K562 (cell line): ENCODE data around the gene CSF1. TPM values are rescaled to one million over a fixed set of nuclear protein-coding genes. Genes with fewer than 3 reads are reported as not detected.

Experiments
- ATAC-seq: fragments of 200-7000 bp; cut with Tn5 transposase; 3 replicates; pipeline ENCODE4 v1.9.1; 2020; ENCODE audit warnings: moderate library complexity
- BruUV-seq: library from RNA; stranded (reverse); fragments of 400-500 nt; replicated peaks from 2 replicates; lab custom pipeline; 2021; lab: Mats Ljungman, UMichigan
- CTCF ChIA-PET: fragments of 300-600 bp; formaldehyde crosslinking; extraction: SDS; loops from one replicate; lab custom pipeline; 2021; ENCODE audit warnings: low intra/inter-chr PET ratio; lab: Yijun Ruan, JAX
- POLR2A ChIA-PET: fragments of 300-600, 350-650 bp; sonication (Branson Sonifier 250); formaldehyde crosslinking; extraction: SDS; loops from one replicate; lab custom pipeline; 2021; ENCODE audit warnings: antibody characterized with exemption, inconsistent platforms; lab: Yijun Ruan, JAX
- DNase-seq, 4 experiments: peaks; one replicate each; pipeline versions ENCODE4 v3.0.0 to v3.0.0-alpha.2; 2011 to 2018; ENCODE audit warnings: low spot score in 3 of 4, mixed read lengths in 3 of 4; ENCODE audit errors: extremely low read depth in 1 of 4
- FAIRE-seq: peaks from 2 replicates; lab custom pipeline; 2011; peaks lifted over from hg19 to GRCh38; lab: Jason Lieb, UNC
- H2AFZ ChIP-seq: 2 replicates; pipeline ENCODE4 v1.6.0; 2011; ENCODE audit warnings: low read depth, low read length, control low read depth, inconsistent platforms
- H3K27ac ChIP-seq: fragments of 200-600 bp; 3 replicates; pipeline ENCODE4 v1.8.0; 2011; ENCODE audit warnings: low read depth, mild to moderate bottlenecking, control low read depth, inconsistent platforms, low read length, moderate library complexity, mixed read lengths; ENCODE audit errors: extremely low read depth
- H3K27me3 ChIP-seq, 2 experiments: fragments of 300-600 bp in 1 of 2; 2 replicates in 1 of 2; 3 replicates in 1 of 2; pipeline versions ENCODE4 v1.6.0 to v1.8.0; 2011; ENCODE audit warnings: inconsistent platforms in 2 of 2, low read length in 2 of 2, mild to moderate bottlenecking in 1 of 2, mixed read lengths in 1 of 2, moderate library complexity in 1 of 2; ENCODE audit not compliant: control insufficient read depth in 2 of 2, insufficient read depth in 2 of 2
- H3K36me3 ChIP-seq: fragments of 300-600 bp; 3 replicates; pipeline ENCODE4 v1.8.0; 2011; ENCODE audit warnings: mild to moderate bottlenecking, low read length, inconsistent platforms; ENCODE audit not compliant: control insufficient read depth, insufficient read depth
- H3K4me1 ChIP-seq, 2 experiments: fragments of 200-600 bp in 1 of 2; replicated peaks in 1 of 2; 2 replicates in 1 of 2; 3 replicates in 1 of 2; pipeline versions ENCODE4 v1.5.1 to v1.8.0; 2011; ENCODE audit warnings: inconsistent platforms in 2 of 2, low read length in 2 of 2, mild to moderate bottlenecking in 1 of 2, mixed read lengths in 1 of 2, moderate library complexity in 1 of 2; ENCODE audit not compliant: control insufficient read depth in 2 of 2, insufficient read depth in 2 of 2
- H3K4me2 ChIP-seq: 2 replicates; pipeline ENCODE4 v1.6.1; 2011; ENCODE audit warnings: low read length, control low read depth, inconsistent platforms, mixed read lengths; ENCODE audit not compliant: insufficient read depth
- H3K4me3 ChIP-seq: fragments of 200-600 bp; sonication (generic), shearing (Covaris generic); 2 replicates; pipeline ENCODE4 v1.5.1; 2016; ENCODE audit warnings: control low read depth, inconsistent platforms
- H3K79me2 ChIP-seq: fragments of 200-600 bp; 3 replicates; pipeline ENCODE4 v1.8.0; 2011; ENCODE audit warnings: low read length, inconsistent platforms; ENCODE audit not compliant: control insufficient read depth, insufficient read depth
- H3K9ac ChIP-seq, 2 experiments: 2 replicates each; pipeline versions ENCODE4 v1.6.0 to v1.6.1; 2011; ENCODE audit warnings: low read depth in 2 of 2, low read length in 2 of 2, control low read depth in 1 of 2, inconsistent platforms in 1 of 2, mild to moderate bottlenecking in 1 of 2, mixed read lengths in 1 of 2; ENCODE audit not compliant: insufficient read depth in 1 of 2
- H3K9me1 ChIP-seq: one replicate; pipeline ENCODE4 v1.6.0; 2011; ENCODE audit warnings: inconsistent platforms, mild to moderate bottlenecking, low read length, moderate library complexity; ENCODE audit not compliant: control insufficient read depth, insufficient read depth
- H3K9me3 ChIP-seq: replicated peaks from 2 replicates; pipeline ENCODE4 v1.5.1; 2011; ENCODE audit warnings: low read depth, low read length, inconsistent platforms; ENCODE audit not compliant: control insufficient read depth, insufficient read depth
- H4K20me1 ChIP-seq: replicated peaks from 2 replicates; pipeline ENCODE4 v1.6.1; 2011; ENCODE audit warnings: low read length, inconsistent platforms, mixed read lengths; ENCODE audit not compliant: control insufficient read depth, insufficient read depth
- CBFA2T2 ChIP-seq: fragments of 450-650 bp; conservative IDR thresholded peaks from 2 replicates; pipeline ENCODE4 v1.6.1; 2017; ENCODE audit warnings: mild to moderate bottlenecking
- CBFA2T3 ChIP-seq: fragments of 450-650 bp; IDR thresholded peaks from 2 replicates; pipeline ENCODE4 v1.6.1; 2017
- COPS2 ChIP-seq: fragments of 450-650 bp; conservative IDR thresholded peaks from 2 replicates; pipeline ENCODE4 v1.6.1; 2016; ENCODE audit warnings: mild to moderate bottlenecking, moderate library complexity
- DMBX1 ChIP-seq: fragments of 250-450 bp; sonication (Bioruptor Pico); IDR thresholded peaks from 2 replicates; pipeline ENCODE4 v1.8.0; 2022; ENCODE audit warnings: inconsistent platforms, mild to moderate bottlenecking, moderate library complexity, borderline replicate concordance
- HDAC8 ChIP-seq: fragments of 450-650 bp; IDR thresholded peaks from 2 replicates; pipeline ENCODE4 v1.6.1; 2016; ENCODE audit warnings: mild to moderate bottlenecking, missing genetic modification characterization, moderate library complexity, missing compliant biosample characterization
- NCOA2 ChIP-seq, 2 experiments: fragments of 450-650 bp; IDR thresholded peaks; 2 replicates each; pipeline ENCODE4 v1.6.1; 2018; ENCODE audit warnings: mild to moderate bottlenecking in 2 of 2, moderate library complexity in 1 of 2; ENCODE audit not compliant: partially characterized antibody in 2 of 2
- NFATC3 ChIP-seq: fragments of 450-650 bp; IDR thresholded peaks from 2 replicates; pipeline ENCODE4 v1.6.1; 2017; ENCODE audit warnings: mild to moderate bottlenecking
- NFIC ChIP-seq: fragments of 450-650 bp; IDR thresholded peaks from 2 replicates; pipeline ENCODE4 v1.6.1; 2017; ENCODE audit warnings: mild to moderate bottlenecking, inconsistent platforms
- NR4A1 ChIP-seq, 2 experiments: fragments of 250-450 bp in 1 of 2; fragments of 450-650 bp in 1 of 2; sonication (Bioruptor Pico) in 1 of 2; IDR thresholded peaks; 2 replicates each; pipeline versions ENCODE4 v1.4.0 to v1.6.1; 2016 to 2020; ENCODE audit warnings: mild to moderate bottlenecking in 2 of 2, missing compliant biosample characterization in 1 of 2, missing genetic modification characterization in 1 of 2, moderate library complexity in 1 of 2
- PHB2 ChIP-seq: fragments of 450-650 bp; IDR thresholded peaks from 2 replicates; pipeline ENCODE4 v1.6.1; 2017; ENCODE audit warnings: low read depth
- POU5F1 ChIP-seq: fragments of 150-350 bp; IDR thresholded peaks from 2 replicates; pipeline ENCODE4 v1.6.1; 2014; ENCODE audit warnings: borderline replicate concordance, low read length, low read depth, mild to moderate bottlenecking; ENCODE audit not compliant: partially characterized antibody
- RBM22 ChIP-seq: fragments of 200-400 bp; formaldehyde crosslinking; IDR thresholded peaks from 2 replicates; pipeline ENCODE4 v1.6.1; 2018; ENCODE audit warnings: low read length, low read depth; ENCODE audit not compliant: poor library complexity, severe bottlenecking
- TAF1 ChIP-seq: IDR thresholded peaks from 2 replicates; pipeline ENCODE4 v1.6.1; 2011; ENCODE audit warnings: mild to moderate bottlenecking, low read length, moderate library complexity; ENCODE audit not compliant: insufficient read depth, control insufficient read depth, severe bottlenecking; ENCODE audit errors: extremely low read depth
- ZFX ChIP-seq: sonication (generic); formaldehyde crosslinking; IDR thresholded peaks from 2 replicates; pipeline ENCODE4 v1.8.0; 2022; ENCODE audit warnings: mild to moderate bottlenecking, missing genetic modification reagents, moderate library complexity
- ZNF174 ChIP-seq: fragments of 250-450 bp; sonication (Bioruptor Pico); IDR thresholded peaks from 2 replicates; pipeline ENCODE4 v1.4.0; 2020; ENCODE audit warnings: mild to moderate bottlenecking
- ZNF830 ChIP-seq: fragments of 250-450 bp; sonication (Bioruptor Pico); IDR thresholded peaks from 2 replicates; pipeline ENCODE4 v1.5.0; 2021; ENCODE audit warnings: mild to moderate bottlenecking
- WGBS: fragments of 100-300 bp; shearing (Covaris generic); methylation state at CpG from one replicate; pipeline ENCODE4 v1.1.6; 2016; ENCODE audit warnings: low coverage, mixed read lengths; ENCODE audit not compliant: insufficient coverage; ENCODE audit errors: missing lambda C conversion rate; 5-methylcytosine and 5-hydroxymethylcytosine counted together
- in situ Hi-C: fragments of 300-500 bp; cut with MboI; formaldehyde crosslinking; loops from 4 replicates; pipeline ENCODE4 v1.15.0; 2018; ENCODE audit warnings: inconsistent platforms, mixed read lengths
- intact Hi-C: fragments of 100-400 bp; cut with micrococcal nuclease; formaldehyde crosslinking; loops from 2 replicates; pipeline ENCODE4 v1.14.2; 2022
- polyA plus RNA-seq, 8 experiments: library from polyadenylated mRNA; depleted of rRNA in 4 of 8; stranded (reverse) in 5 of 8; unstranded in 3 of 8; fragments of >200 nt; fragmentation: Nextera tagmentation in 2 of 8; fragmentation: Illumina TruSeq in 1 of 8; extraction: Ambion mirVana in 2 of 8; extraction: Trizol in 1 of 8; gene quantifications; 2 replicates each; pipeline versions ENCODE4 v1.2.1 to v1.2.3, GENCODE V29; 2011 to 2014; ENCODE audit warnings: inconsistent platforms in 1 of 8, missing spikeins in 1 of 8
- total RNA-seq, 7 experiments: library from RNA; depleted of rRNA in 6 of 7; stranded (reverse); fragments of >200 nt in 6 of 7; fragmentation: Illumina TruSeq in 2 of 7; extraction: Trizol in 2 of 7; gene quantifications; 2 replicates each; pipeline versions ENCODE4 v1.2.1 to v1.2.3, GENCODE V29; 2011 to 2021; ENCODE audit warnings: low replicate concordance in 1 of 7
- TF ChIP-seq, protein P1 (sequence below): sonication (generic); formaldehyde crosslinking; IDR thresholded peaks from 2 replicates; pipeline ENCODE4 v1.9.0; 2022; ENCODE audit warnings: mild to moderate bottlenecking, missing genetic modification reagents
- TF ChIP-seq, protein P2 (sequence below): fragments of 450-650 bp; IDR thresholded peaks from 2 replicates; pipeline ENCODE4 v1.6.1; 2017; ENCODE audit warnings: antibody characterized with exemption, mild to moderate bottlenecking

CSF1 gene
- total and polyA plus RNA-seq, 9 of the 15 experiments (the other 6 are each of a cell fraction or from before 2014, with no cell fraction given), result 0.18 to 11.8 (median 2.8) TPM

DNA sequence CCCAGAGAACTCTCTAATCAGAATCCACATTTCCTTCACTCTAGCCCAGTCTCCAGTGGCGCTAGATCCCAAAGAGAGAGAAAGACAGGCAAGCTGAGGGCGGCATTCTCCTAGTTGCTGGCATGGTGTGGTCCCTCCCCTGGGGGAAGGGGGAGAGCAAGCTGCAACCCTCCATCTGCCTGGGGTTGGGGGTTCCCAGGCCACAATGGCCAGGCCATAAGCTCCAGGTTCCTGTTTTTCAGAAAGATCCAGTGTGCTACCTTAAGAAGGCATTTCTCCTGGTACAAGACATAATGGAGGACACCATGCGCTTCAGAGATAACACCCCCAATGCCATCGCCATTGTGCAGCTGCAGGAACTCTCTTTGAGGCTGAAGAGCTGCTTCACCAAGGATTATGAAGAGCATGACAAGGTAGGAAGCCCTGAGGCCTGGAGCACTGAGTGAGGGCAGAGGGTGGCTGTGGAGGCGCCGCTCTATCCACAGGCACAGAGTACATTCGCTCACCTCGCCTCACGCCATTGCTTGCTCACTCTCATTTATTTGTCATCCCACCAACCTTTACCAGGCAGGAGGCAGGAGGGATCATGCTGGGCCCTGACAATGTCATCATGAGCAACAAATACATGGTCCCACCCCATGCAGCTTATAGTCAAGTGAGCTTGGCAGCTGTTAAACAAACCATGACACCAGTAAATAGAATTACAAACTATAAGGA is 6.6 kb downstream of the CSF1 start:
- DNase-seq (no peak), FAIRE-seq (peak; percentile 51), ATAC-seq (no peak)
- no peaks in the 10 kb centered on the region for H3K9me1 ChIP-seq
- WGBS, result 73% methylated on average over 9 of the region's 9 CpGs
- H3K9ac ChIP-seq, result peak overlapping the region in 1 of 2 experiments; percentile 37; a peak in 1 of 4 replicates
- intact Hi-C loops, result loop anchor here (5.0 kb wide), 1 partner anchor 125 kb away; no protein-coding TSS in a partner anchor
- in situ Hi-C loops, result loop anchor here (5.0 kb wide), 3 partner anchors 50 to 140 kb away; partner anchors contain the start of gene AHCYL1
- ChIA-PET POLR2A (interaction anchor here (0.6 to 2.8 kb wide), 16 partner anchors 9 to 516 kb away, joined by 3 to 15 read pairs (median 4); partner anchors contain the start of gene GSTM4), CTCF (no interaction called here)
- peak overlapping the region; percentile 57; the same call in 1 of the 2 replicates for H3K4me2 ChIP-seq
- no TSS peak for BruUV-seq
- no peaks in the 10 kb centered on the region for H3K27me3 ChIP-seq
- H3K4me3 ChIP-seq, result no peak overlapping the region
- H3K9me3 ChIP-seq, result no peaks in the 10 kb centered on the region
- peaks cover 52% of the 10 kb centered on the region for H3K36me3 ChIP-seq
- H2AFZ ChIP-seq, result peak overlapping the region; percentile 66; the same call in 1 of the 2 replicates
- peaks cover 9% of the 10 kb centered on the region; the same call in 2 of the 3 replicates for H3K79me2 ChIP-seq
- peaks cover 31 to 36% of the 10 kb centered on the region in 2 experiments for H3K4me1 ChIP-seq
- no peaks in the 10 kb centered on the region for H4K20me1 ChIP-seq
- H3K27ac ChIP-seq, result peak overlapping the region; percentile 70
- TF ChIP-seq NFIC (no peak), ZFX (CRISPR knock-in tag) (no peak), COPS2 (no peak), NCOA2 (IDR thresholded peaks at IDR 0.05; ENCODE audit: partially characterized antibody in 2 of 2) (no peak), DMBX1 (peak; percentile 32; the same call in 1 of the 2 replicates), ZNF174 (CRISPR knock-in tag) (no peak), ZNF830 (CRISPR knock-in tag) (0 out of 2 replicates have a peak, but pooled peaks have one; percentile 50), TAF1 (peak; percentile 6), PHB2 (no peak), NFATC3 (no peak), CBFA2T2 (0 out of 2 replicates have a peak, but pooled peaks have one; percentile 12), POU5F1 (no peak), RBM22 (no peak), NR4A1 (CRISPR knock-in tag; IDR thresholded peaks at IDR 0.05) (no peak), NR4A1 (tag; IDR thresholded peaks at IDR 0.05) (peak; percentile 11; the same call in 1 of the 2 replicates), HDAC8 (no peak), CBFA2T3 (peak; percentile 48)
- TF ChIP-seq, protein P1, sequence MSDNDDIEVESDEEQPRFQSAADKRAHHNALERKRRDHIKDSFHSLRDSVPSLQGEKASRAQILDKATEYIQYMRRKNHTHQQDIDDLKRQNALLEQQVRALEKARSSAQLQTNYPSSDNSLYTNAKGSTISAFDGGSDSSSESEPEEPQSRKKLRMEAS (CRISPR knock-in tag), result no peak
- TF ChIP-seq, protein P2, sequence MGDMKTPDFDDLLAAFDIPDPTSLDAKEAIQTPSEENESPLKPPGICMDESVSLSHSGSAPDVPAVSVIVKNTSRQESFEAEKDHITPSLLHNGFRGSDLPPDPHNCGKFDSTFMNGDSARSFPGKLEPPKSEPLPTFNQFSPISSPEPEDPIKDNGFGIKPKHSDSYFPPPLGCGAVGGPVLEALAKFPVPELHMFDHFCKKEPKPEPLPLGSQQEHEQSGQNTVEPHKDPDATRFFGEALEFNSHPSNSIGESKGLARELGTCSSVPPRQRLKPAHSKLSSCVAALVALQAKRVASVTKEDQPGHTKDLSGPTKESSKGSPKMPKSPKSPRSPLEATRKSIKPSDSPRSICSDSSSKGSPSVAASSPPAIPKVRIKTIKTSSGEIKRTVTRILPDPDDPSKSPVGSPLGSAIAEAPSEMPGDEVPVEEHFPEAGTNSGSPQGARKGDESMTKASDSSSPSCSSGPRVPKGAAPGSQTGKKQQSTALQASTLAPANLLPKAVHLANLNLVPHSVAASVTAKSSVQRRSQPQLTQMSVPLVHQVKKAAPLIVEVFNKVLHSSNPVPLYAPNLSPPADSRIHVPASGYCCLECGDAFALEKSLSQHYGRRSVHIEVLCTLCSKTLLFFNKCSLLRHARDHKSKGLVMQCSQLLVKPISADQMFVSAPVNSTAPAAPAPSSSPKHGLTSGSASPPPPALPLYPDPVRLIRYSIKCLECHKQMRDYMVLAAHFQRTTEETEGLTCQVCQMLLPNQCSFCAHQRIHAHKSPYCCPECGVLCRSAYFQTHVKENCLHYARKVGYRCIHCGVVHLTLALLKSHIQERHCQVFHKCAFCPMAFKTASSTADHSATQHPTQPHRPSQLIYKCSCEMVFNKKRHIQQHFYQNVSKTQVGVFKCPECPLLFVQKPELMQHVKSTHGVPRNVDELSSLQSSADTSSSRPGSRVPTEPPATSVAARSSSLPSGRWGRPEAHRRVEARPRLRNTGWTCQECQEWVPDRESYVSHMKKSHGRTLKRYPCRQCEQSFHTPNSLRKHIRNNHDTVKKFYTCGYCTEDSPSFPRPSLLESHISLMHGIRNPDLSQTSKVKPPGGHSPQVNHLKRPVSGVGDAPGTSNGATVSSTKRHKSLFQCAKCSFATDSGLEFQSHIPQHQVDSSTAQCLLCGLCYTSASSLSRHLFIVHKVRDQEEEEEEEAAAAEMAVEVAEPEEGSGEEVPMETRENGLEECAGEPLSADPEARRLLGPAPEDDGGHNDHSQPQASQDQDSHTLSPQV, result peak; percentile 42
